ENCODE measurements around the gene IL10RA. TPM values are rescaled to one million over a fixed set of nuclear protein-coding genes. Genes with fewer than 3 reads are reported as not detected.

The IL10RA gene
- total RNA-seq, 2 donors from 2014 or later: 63.0 to 108 TPM

GRCh38 chr11:117950993-117951961 is 34.9 kb upstream of the IL10RA start:
- H3K4me3 Mint-ChIP-seq: peak overlapping the region; percentile 75
- H3K27ac Mint-ChIP-seq: peak overlapping the region; percentile 71
- H3K27me3 Mint-ChIP-seq: no peaks in the 10 kb centered on the region
- no peaks in the 10 kb centered on the region for H3K9me3 Mint-ChIP-seq
- H3K4me1 Mint-ChIP-seq: peaks cover 43% of the 10 kb centered on the region
- ATAC-seq (replicated peaks): peak; percentile 60
- H3K36me3 Mint-ChIP-seq (ENCODE audit: low read depth): no peaks in the 10 kb centered on the region

GRCh38 chr11:117953024-117953671 is 33.0 kb upstream of the IL10RA start:
- Mint-ChIP-seq H3K27ac (peak overlapping the region; percentile 75), H3K36me3 (ENCODE audit: low read depth) (no peaks in the 10 kb centered on the region), H3K4me3 (peak overlapping the region; percentile 75), H3K9me3 (no peaks in the 10 kb centered on the region), H3K27me3 (no peaks in the 10 kb centered on the region), H3K4me1 (peaks cover 30% of the 10 kb centered on the region)
- ATAC-seq (replicated peaks): peak; percentile 57

- Mint-ChIP-seq H3K36me3 (ENCODE audit: low read depth) (no peaks in the 10 kb centered on the region), H3K4me1 (peaks cover 20% of the 10 kb centered on the region), H3K27ac (no peak overlapping the region)
Observed at GRCh38 chr11:117958949-117959348, 27.2 kb upstream of the IL10RA start.

GRCh38 chr11:117959438-117960149 is 26.6 kb upstream of the IL10RA start:
- peak; percentile 64 for ATAC-seq (replicated peaks)
- Mint-ChIP-seq H3K9me3 (peaks cover 5% of the 10 kb centered on the region), H3K27me3 (no peaks in the 10 kb centered on the region), H3K4me3 (peak overlapping the region; percentile 10), H3K4me1 (peaks cover 20% of the 10 kb centered on the region), H3K27ac (peak overlapping the region; percentile 23), H3K36me3 (ENCODE audit: low read depth) (no peaks in the 10 kb centered on the region)

More at GRCh38 chr11:117958949-117959348, 27.2 kb upstream of the IL10RA start:
- H3K27me3 Mint-ChIP-seq: no peaks in the 10 kb centered on the region
- no peak for ATAC-seq (replicated peaks)
- peak overlapping the region; percentile 10 for H3K4me3 Mint-ChIP-seq
- H3K9me3 Mint-ChIP-seq: peaks cover 5% of the 10 kb centered on the region

- peaks cover 5% of the 10 kb centered on the region for H3K9me3 Mint-ChIP-seq
- peak; percentile 81 for ATAC-seq (replicated peaks)
- H3K27me3 Mint-ChIP-seq: no peaks in the 10 kb centered on the region
- H3K4me1 Mint-ChIP-seq: peaks cover 20% of the 10 kb centered on the region
- no peaks in the 10 kb centered on the region for H3K36me3 Mint-ChIP-seq (ENCODE audit: low read depth)
- H3K4me3 Mint-ChIP-seq: peak overlapping the region; percentile 10
- H3K27ac Mint-ChIP-seq: peak overlapping the region; percentile 16
Observed at GRCh38 chr11:117960406-117960805, 25.8 kb upstream of the IL10RA start.

GRCh38 chr11:117961896-117962295 is 24.3 kb upstream of the IL10RA start:
- Mint-ChIP-seq H3K9me3 (peaks cover 5% of the 10 kb centered on the region), H3K27me3 (no peaks in the 10 kb centered on the region), H3K4me3 (no peak overlapping the region), H3K36me3 (ENCODE audit: low read depth) (no peaks in the 10 kb centered on the region), H3K27ac (no peak overlapping the region), H3K4me1 (peaks cover 20% of the 10 kb centered on the region)
- no peak for ATAC-seq (replicated peaks)

- H3K27ac Mint-ChIP-seq: no peak overlapping the region
- H3K4me1 Mint-ChIP-seq: peaks cover 20% of the 10 kb centered on the region
- ATAC-seq (replicated peaks): no peak
- H3K9me3 Mint-ChIP-seq: peaks cover 5% of the 10 kb centered on the region
- H3K27me3 Mint-ChIP-seq: no peaks in the 10 kb centered on the region
- no peak overlapping the region for H3K4me3 Mint-ChIP-seq
- no peaks in the 10 kb centered on the region for H3K36me3 Mint-ChIP-seq (ENCODE audit: low read depth)
Observed at GRCh38 chr11:117962826-117963225, 23.4 kb upstream of the IL10RA start.

GRCh38 chr11:117966908-117967307 is 19.3 kb upstream of the IL10RA start:
- H3K4me1 Mint-ChIP-seq: peaks cover 27% of the 10 kb centered on the region
- no peak overlapping the region for H3K4me3 Mint-ChIP-seq
- no peaks in the 10 kb centered on the region for H3K9me3 Mint-ChIP-seq
- ATAC-seq (replicated peaks): no peak
- H3K27me3 Mint-ChIP-seq: no peaks in the 10 kb centered on the region
- H3K36me3 Mint-ChIP-seq (ENCODE audit: low read depth): no peaks in the 10 kb centered on the region
- H3K27ac Mint-ChIP-seq: no peak overlapping the region

- peaks cover 44% of the 10 kb centered on the region for H3K4me1 Mint-ChIP-seq
- no peak for ATAC-seq (replicated peaks)
- no peaks in the 10 kb centered on the region for H3K36me3 Mint-ChIP-seq (ENCODE audit: low read depth)
- H3K27me3 Mint-ChIP-seq: no peaks in the 10 kb centered on the region
- H3K4me3 Mint-ChIP-seq: peak overlapping the region; percentile 78
- peak overlapping the region; percentile 70 for H3K27ac Mint-ChIP-seq
- H3K9me3 Mint-ChIP-seq: no peaks in the 10 kb centered on the region
Observed at GRCh38 chr11:117969160-117969991, 16.8 kb upstream of the IL10RA start.

- Mint-ChIP-seq H3K27ac (peak overlapping the region; percentile 92), H3K4me1 (peaks cover 48% of the 10 kb centered on the region), H3K27me3 (no peaks in the 10 kb centered on the region), H3K4me3 (peak overlapping the region; percentile 78), H3K9me3 (no peaks in the 10 kb centered on the region), H3K36me3 (ENCODE audit: low read depth) (no peaks in the 10 kb centered on the region)
- ATAC-seq (replicated peaks): peak; percentile 84
Observed at GRCh38 chr11:117970400-117971024, 15.7 kb upstream of the IL10RA start.

- no peaks in the 10 kb centered on the region for H3K36me3 Mint-ChIP-seq (ENCODE audit: low read depth)
- peaks cover 48% of the 10 kb centered on the region for H3K4me1 Mint-ChIP-seq
- no peaks in the 10 kb centered on the region for H3K9me3 Mint-ChIP-seq
- H3K27ac Mint-ChIP-seq: no peak overlapping the region
- no peak for ATAC-seq (replicated peaks)
- H3K4me3 Mint-ChIP-seq: peak overlapping the region; percentile 9
- H3K27me3 Mint-ChIP-seq: no peaks in the 10 kb centered on the region
Observed at GRCh38 chr11:117972044-117972443, 14.2 kb upstream of the IL10RA start.

GRCh38 chr11:117972629-117973502 is 13.3 kb upstream of the IL10RA start:
- H3K9me3 Mint-ChIP-seq: no peaks in the 10 kb centered on the region
- H3K36me3 Mint-ChIP-seq (ENCODE audit: low read depth): no peaks in the 10 kb centered on the region
- ATAC-seq (replicated peaks): no peak
- H3K27me3 Mint-ChIP-seq: no peaks in the 10 kb centered on the region
- H3K4me3 Mint-ChIP-seq: peak overlapping the region; percentile 9
- peaks cover 48% of the 10 kb centered on the region for H3K4me1 Mint-ChIP-seq
- peak overlapping the region; percentile 26 for H3K27ac Mint-ChIP-seq

- no peaks in the 10 kb centered on the region for H3K9me3 Mint-ChIP-seq
- no peaks in the 10 kb centered on the region for H3K27me3 Mint-ChIP-seq
- peak overlapping the region; percentile 9 for H3K4me3 Mint-ChIP-seq
- no peak for ATAC-seq (replicated peaks)
- H3K4me1 Mint-ChIP-seq: peaks cover 48% of the 10 kb centered on the region
- H3K36me3 Mint-ChIP-seq (ENCODE audit: low read depth): no peaks in the 10 kb centered on the region
- peak overlapping the region; percentile 0 for H3K27ac Mint-ChIP-seq
Observed at GRCh38 chr11:117973503-117973860, 12.7 kb upstream of the IL10RA start.
